GM21619 (cell line): ENCODE data around the gene HS3ST6.
"Not testable (repeated sequence)": the region's sequence is repeated elsewhere in the genome, so short reads cannot be mapped to it uniquely, and the experiment has no call there.

Experiments
- ATAC-seq: cut with Tn5 transposase; IDR thresholded peaks from one replicate; pipeline ENCODE4 v1.9.1; 2021; ENCODE audit not compliant: unreplicated experiment

Gene HS3ST6

GRCh38 chr16:1947369-1947670 is 29.1 kb upstream of the HS3ST6 start:
- ATAC-seq = no peak

DNA sequence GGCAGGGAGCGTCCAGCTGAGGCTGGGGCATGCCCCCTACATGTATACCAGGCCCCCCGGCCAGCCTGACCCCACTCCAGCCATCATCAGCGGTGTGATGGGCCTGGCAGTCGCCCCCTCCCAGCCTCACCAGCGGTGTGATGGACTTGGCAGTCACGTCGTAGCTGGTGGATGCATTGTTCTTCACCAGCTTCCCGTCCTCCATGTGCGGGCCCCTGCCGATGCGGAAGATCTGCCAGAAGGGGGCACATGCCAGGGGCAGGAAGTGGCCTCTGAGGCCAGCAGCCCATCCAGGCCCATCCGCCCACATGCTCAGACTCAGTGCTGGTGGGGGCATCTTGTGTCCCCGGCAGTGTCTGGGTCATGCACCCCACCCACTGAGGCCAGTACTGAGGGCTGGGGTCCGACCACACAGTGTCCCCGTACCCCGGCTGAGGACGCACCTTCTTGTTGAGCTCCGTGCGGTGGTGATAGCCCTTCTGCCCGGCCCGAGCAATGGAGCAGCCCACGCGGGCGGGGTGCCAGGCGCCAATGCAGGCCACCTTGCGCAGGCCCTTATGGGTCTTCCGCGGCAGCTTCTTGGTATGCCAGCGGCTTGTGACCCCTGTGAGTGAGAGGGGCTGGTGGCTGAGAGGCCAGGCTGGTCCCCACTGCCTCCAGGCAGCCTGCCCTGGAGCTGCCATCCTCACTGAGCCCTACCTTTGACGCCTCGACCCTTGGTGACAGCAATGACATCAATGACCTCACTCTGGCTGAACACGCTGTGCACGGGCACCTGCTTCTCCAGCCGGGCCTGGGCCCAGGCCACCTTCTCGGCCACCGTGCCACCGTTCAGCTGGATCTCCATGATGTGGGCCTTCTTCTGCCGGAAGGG is 28.5 kb upstream of the HS3ST6 start:
- no peak for ATAC-seq

DNA sequence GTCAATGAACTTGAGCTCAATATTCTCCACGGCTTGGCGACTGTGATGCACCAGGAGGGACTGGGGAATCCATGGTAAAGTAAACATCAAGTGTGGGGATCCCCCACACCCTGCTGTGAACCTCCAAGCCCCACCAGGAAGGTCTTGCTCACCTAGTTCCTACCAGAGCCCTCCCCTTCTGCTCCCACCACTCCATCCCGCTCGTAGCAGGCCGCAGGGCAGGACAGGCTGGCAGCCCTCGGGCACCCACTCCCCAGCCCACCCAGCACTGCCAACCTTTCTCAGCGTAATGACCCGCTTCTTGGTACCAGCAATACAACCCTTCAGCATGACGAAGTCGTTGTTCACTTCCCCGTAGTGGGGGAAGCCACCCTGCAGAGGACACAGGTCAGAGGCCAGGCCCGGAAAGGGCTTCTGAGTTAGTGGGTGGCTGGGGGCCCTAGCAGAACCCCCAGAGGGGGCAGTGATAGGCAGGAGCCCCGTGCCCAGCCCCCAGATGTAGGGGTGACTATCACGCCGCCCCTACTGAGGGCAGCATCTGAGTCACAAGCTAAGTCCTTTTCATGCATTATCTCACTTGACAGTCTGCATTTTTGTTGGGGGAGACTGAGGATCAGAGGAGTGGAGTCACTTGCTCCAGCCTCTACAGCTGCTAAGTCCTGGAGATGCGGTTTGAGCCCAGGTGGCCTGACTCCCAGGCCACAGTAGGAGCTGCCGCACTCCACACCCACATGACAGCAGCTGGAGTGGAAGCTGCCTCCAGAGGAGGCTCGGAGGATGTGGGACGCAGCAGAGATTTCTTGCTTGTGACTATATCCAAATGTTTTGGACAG is 27.6 kb upstream of the HS3ST6 start:
- no peak for ATAC-seq

DNA sequence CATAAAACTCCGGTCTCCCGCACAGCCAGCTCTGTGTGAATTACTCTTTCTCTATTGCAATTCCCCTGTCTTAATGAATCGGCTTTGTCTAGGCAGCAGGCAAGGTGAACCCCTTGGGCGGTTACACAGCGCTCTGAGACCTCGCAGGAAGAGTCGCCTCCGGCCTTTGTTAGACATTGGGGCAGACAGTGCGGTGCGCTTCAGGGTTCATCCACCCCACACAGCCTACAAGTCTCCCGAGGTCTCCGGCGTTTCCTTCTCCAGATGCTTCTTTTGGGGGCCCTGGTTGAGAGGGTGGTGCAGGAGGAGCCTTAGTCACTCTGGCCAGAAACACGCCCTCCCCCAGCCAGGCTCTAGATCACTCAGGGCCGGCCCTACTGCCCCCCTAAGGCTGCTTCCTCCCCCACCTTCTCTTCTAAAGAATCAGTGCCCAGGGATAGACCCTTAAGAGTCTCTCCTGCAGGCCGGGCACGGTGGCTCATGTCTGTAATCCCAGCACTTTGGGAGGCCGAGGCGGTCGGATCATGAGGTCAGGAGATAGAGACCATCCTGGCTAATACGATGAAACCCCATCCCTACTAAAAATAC is 26.5 kb upstream of the HS3ST6 start:
- no peak for ATAC-seq

DNA sequence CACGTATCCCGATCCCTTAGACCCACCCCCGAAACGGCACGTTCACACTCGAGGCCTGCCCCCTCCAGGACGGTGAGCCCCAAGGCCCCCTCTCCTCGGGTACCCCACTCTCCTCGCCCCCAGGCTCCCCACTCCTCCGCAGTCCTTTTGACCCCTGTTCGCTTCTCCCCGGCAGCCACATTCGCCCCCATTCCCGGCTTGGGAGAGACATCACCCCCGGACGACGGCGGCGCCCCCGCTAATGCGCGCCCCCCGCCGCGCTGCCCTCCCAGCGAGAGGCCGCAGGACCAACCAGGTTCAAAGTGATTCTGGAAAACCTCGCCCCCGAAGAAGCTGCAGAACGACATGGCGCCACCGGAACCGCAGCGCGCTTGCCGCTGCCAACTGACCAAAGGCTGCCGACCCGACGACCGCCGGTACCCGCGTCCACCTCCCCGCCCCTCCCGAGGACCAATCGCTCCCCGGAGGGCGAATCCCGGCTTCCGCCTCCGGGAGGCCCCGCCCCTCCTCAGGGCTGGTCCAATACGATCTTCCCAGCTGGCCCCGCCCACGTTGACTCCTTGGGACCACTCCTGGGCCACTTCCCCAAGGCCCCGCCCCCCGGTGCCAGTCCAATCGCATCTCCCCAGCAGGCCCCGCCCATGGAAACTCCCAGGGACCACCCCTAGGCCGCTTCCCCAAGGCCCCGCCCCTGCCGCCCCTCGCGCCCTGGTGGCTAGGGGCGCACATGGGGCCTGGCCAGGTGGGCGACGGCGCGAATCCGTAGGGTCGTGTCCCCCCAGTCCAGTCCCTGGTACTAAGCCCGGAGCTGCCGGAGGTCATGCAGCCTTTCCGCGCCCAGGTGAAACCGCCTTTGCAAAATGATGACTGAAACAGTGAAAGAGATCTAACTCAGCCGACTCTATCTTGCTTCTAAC is 24.9 kb upstream of the HS3ST6 start, which contains the start of gene MSRB1:
Gene MSRB1, minus strand, starts transcription at position 390 of the 917 bp plus-strand sequence. Its CDS starts 43 bp downstream, at position 347.
- peak; percentile 92 for ATAC-seq

GRCh38 chr16:1942047-1942809 is 24.0 kb upstream of the HS3ST6 start:
- ATAC-seq = no peak

DNA sequence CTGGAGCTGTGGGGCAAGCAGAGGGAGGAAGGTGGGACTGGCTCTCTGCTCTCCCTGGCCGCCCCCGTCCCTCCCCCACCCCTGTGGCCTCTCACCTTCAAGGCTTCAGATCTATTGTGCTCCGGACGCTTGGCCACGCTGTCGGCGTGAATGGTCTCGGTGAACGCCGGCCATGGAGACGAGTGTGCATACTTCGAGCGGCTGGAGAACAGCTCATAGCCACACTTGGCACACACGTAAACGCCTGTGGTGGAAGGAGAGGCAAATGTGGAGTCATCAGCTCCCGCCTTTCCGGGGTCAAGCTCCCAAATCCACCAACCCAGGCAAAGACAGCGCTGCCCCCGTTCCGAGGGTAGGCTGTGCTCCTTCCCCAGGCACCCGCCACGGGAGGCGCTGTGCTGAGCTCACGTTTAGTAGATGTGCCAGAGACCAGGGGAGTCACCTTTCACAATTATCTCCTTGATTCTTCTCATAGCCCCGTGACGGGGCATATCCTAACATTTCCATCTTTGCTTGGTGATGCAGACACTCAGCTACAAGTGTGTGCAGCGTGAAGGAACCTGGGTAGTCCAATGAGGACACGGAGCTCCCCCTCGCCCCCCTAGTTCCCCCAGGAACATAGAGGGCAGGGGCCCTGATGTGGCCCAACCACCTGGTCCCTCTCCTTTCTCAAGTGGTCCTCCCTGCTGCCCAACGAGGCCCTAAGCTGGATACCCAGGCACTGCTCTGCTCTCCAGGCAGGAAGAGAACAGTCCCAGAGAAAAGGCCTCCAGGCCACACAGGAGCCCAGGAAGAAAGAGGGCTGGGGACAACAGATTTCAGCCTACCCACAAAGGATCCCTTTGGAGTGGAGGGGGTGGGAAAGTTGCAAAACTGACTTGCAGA is 23.2 kb upstream of the HS3ST6 start:
- ATAC-seq = no peak

DNA sequence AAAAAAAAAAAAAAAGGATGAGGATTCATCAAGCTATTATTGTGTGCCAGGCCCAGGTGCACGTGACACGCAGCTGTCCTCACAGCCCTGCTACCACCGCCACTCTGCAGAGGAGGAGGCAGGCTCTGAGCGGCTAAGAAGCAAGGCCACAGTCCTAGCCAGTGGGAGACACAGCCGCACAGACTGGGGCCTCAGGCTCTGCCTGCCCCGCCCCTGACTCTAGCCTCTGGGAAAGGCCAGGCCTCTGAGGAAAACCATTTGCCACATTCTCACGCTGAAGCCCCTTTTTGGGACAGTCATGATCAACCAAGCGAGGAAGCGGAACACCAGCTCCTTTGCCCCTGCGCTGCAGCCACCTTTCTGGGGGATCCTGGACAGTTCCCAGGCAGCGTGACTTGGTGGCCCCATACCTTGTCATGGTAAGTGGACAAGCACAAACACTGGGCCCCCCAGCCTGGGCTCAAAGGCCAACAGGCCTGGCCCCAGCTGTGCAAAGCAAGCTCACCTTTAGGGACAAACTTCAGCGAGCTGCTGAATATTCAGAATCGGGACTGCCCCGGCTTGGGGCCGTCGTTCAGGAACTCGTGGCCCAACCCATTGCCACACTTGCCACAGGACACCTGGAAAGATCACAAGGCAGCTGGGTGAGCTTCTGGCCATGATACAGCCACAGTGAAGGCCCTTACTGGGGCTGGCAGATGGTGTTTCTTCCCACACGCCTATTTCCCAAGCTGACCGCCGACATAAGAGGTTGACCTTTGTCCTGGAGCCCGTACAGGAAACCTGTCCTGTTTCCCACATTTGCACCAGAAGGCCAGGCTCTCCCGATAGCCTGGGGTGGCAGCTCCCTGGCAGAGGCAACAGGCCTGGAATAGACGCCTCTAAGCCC is 22.3 kb upstream of the HS3ST6 start:
- no peak for ATAC-seq

DNA sequence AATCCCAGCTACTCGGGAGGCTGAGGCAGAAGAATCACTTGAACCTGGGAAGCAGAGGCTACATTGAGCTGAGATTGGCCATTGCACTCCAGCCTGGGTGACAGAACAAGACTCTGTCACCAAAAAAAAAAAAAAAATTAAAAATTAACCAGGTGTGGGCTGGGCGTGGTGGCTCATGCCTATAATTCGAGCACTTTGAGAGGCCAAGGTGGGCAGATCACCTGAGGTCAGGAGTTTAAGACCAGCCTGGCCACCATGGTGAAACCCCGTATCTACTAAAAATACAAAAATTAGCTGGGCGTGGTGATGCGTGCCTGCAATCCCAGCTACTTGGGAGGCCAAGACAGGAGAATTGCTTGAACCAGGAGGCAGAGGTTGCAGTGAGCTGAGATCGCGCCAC is 21.6 kb upstream of the HS3ST6 start:
- not testable (repeated sequence) for ATAC-seq

- ATAC-seq = no peak
These were observed 20.7 kb upstream of the HS3ST6 start for GRCh38 chr16:1938910-1939309.

DNA sequence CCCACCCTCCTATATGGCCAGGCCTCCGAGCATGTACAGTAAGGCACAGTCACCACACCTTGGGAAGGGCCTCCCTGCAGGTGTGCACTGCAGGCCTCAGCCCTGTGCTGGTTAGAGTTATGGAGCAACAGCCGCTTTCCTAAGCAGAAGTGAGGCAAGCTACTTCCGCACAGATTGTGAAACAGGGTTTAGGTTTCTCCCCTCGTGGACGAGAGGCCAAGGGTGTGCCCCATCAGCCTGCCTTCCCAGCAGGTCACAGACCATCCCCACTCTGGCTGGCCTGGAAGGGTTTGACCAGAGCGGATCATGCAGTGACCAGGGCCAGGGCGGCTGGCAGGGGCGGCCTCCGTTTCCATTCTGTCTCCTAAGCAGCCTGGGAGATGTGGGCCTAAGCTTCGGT is 20.1 kb upstream of the HS3ST6 start:
- no peak for ATAC-seq

GRCh38 chr16:1936945-1937479 is 18.8 kb upstream of the HS3ST6 start:
- ATAC-seq = no peak

- no peak for ATAC-seq
These were observed 15.0 kb upstream of the HS3ST6 start for GRCh38 chr16:1933097-1933661.

DNA sequence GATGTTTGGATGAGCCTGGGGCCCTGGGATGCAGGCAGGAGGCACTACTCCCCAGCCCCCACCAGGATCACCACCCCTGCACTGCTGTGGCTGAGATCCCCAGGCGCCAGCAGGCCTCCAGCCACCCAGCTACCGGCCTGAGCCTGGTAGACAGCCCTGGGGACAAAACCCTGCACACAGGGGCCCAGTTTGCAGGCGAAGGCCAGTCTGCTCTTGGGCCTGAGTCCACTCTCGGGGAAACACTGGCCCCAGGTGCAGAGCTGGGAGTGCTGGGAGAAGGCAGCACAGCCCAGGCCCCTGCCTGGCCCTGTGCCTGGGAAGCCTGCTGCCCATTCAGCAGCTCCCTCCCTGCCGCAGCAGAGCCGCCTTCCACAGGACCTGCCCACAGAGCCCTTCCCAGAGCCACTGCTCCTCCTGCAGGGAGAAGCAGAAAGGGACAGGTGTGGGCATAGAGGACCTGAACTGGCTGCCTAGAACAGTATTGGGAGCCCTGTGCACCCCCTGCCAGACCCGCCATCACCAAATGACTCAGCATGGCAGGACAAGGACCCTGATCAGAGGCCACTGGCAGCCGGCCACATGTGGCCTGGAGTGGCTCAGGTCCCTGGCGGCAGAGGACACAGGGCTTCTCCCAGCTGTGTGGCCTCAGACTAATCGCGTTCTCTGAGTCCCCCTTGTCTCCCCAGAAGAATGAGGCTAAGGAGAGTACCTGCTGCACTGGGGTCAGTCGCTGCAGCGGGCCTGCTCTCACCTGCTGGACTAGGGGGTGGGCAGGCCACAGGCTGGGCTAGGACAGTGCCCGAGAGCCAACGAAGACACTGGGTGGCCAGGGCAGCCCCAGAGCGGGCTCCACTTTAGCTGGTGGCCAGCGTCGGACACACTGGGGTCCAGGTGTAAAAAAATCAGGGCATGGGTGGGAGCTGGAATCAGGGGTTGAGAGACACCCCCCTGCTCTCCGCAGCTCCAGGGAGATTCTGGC is 14.1 kb upstream of the HS3ST6 start:
- ATAC-seq = no peak

DNA sequence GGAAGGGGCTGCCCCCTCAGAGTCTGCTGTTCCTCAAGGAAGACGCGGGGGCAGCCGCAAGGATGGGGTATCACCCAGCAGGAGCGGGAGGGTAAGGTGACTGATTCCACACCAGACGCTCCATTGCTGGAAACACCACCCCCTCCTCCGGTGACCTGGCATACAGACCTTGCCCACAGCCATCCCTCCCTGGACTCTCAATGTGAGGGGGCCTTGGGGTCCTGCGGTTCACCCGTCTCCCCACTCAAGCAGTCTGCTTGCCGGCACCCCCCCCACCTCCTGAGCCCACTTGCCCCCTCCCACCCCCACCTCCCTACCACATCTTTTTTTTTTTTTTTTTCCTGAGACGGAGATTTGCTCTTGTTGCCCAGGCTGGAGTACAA is 12.1 kb upstream of the HS3ST6 start:
- ATAC-seq = no peak
